DND-41 (cell line): ENCODE results near the gene MRM3.

Experiments used
- ATAC-seq: fragments of 200-7000 bp; cut with Tn5 transposase; 3 replicates; pipeline ENCODE4 v1.9.1; 2021; ENCODE audit warnings: low read depth; ENCODE audit not compliant: insufficient read depth
- DNase-seq: peaks from one replicate; pipeline ENCODE4 v3.0.0-alpha.2; 2020
- H2AFZ ChIP-seq: 2 replicates; pipeline ENCODE4 v1.6.0; 2012; ENCODE audit warnings: low read depth, low read length
- H3K27ac ChIP-seq: 2 replicates; pipeline ENCODE4 v1.5.1; 2012; ENCODE audit warnings: low read length, inconsistent platforms
- H3K27me3 ChIP-seq: fragments of 200-600 bp; sonication (generic); 2 replicates; pipeline ENCODE4 v1.6.0; 2012; ENCODE audit warnings: low read length, mild to moderate bottlenecking, inconsistent platforms; ENCODE audit not compliant: insufficient read depth, poor library complexity
- H3K36me3 ChIP-seq: 2 replicates; pipeline ENCODE4 v1.5.1; 2012; ENCODE audit warnings: low read length, inconsistent platforms; ENCODE audit not compliant: insufficient read depth
- H3K4me1 ChIP-seq: 2 replicates; pipeline ENCODE4 v1.5.1; 2012; ENCODE audit warnings: mild to moderate bottlenecking, low read length; ENCODE audit not compliant: insufficient read depth
- H3K4me2 ChIP-seq: 2 replicates; pipeline ENCODE4 v1.6.0; 2012; ENCODE audit warnings: mild to moderate bottlenecking, moderate library complexity, low read length, inconsistent platforms; ENCODE audit not compliant: insufficient read depth
- H3K4me3 ChIP-seq, 2 experiments: fragments of 200-600 bp in 1 of 2; shearing (Covaris generic) in 1 of 2; 2 replicates each; pipeline ENCODE4 v1.5.1; 2012 to 2016; ENCODE audit warnings: inconsistent platforms in 2 of 2, low read length in 2 of 2, mild to moderate bottlenecking in 2 of 2, low read depth in 1 of 2, moderate library complexity in 1 of 2
- H3K79me2 ChIP-seq: 2 replicates; pipeline ENCODE4 v1.6.0; 2012; ENCODE audit warnings: low read length, inconsistent platforms; ENCODE audit not compliant: insufficient read depth
- H3K9ac ChIP-seq: 2 replicates; pipeline ENCODE4 v1.6.0; 2012; ENCODE audit warnings: low read depth, mild to moderate bottlenecking, inconsistent platforms, low read length, moderate library complexity
- H3K9me3 ChIP-seq: 2 replicates; pipeline ENCODE4 v1.5.1; 2012; ENCODE audit warnings: low read length, moderate library complexity, mild to moderate bottlenecking, inconsistent platforms; ENCODE audit not compliant: insufficient read depth, severe bottlenecking
- H4K20me1 ChIP-seq: 2 replicates; pipeline ENCODE4 v1.6.0; 2012; ENCODE audit warnings: low read length; ENCODE audit not compliant: insufficient read depth
- CTCF ChIP-seq: IDR thresholded peaks from 2 replicates; pipeline ENCODE4 v1.5.1; 2012; ENCODE audit warnings: borderline replicate concordance, low read length, moderate library complexity, mild to moderate bottlenecking; ENCODE audit not compliant: poor library complexity, severe bottlenecking; ENCODE audit errors: extremely low read depth
- EZH2 ChIP-seq: IDR thresholded peaks from 3 replicates; pipeline ENCODE4 v1.6.1; 2012; ENCODE audit warnings: borderline replicate concordance, low read depth, mild to moderate bottlenecking, moderate library complexity, low read length, inconsistent platforms; ENCODE audit not compliant: severe bottlenecking

MRM3 gene

GRCh38 chr17:800446-801242, 18.5 kb downstream of the MRM3 start:
- no peaks in the 10 kb centered on the region for H3K27me3 ChIP-seq
- H3K27ac ChIP-seq = no peak overlapping the region

GRCh38 chr17:801660-802059, 19.5 kb downstream of the MRM3 start:
- TF ChIP-seq EZH2 (no peak), CTCF (no peak)
- H3K27me3 ChIP-seq = no peaks in the 10 kb centered on the region
- H2AFZ ChIP-seq = no peak overlapping the region
- ATAC-seq = no peak
- 0 out of 2 replicates have a peak, but pooled peaks cover 3% of the 10 kb centered on the region for H4K20me1 ChIP-seq
- H3K4me3 ChIP-seq = no peak overlapping the region
- DNase-seq = no peak
- H3K9me3 ChIP-seq = no peaks in the 10 kb centered on the region
- no peaks in the 10 kb centered on the region for H3K36me3 ChIP-seq
- no peaks in the 10 kb centered on the region for H3K79me2 ChIP-seq
- H3K27ac ChIP-seq = no peak overlapping the region
- no peak overlapping the region for H3K9ac ChIP-seq
- no peak overlapping the region for H3K4me2 ChIP-seq
- no peaks in the 10 kb centered on the region for H3K4me1 ChIP-seq

More at GRCh38 chr17:800446-801242, 18.5 kb downstream of the MRM3 start:
- no peak for TF ChIP-seq CTCF
- TF ChIP-seq EZH2 = no peak
- ATAC-seq (no peak), DNase-seq (no peak)
- Histone ChIP-seq H2AFZ (no peak overlapping the region), H3K9me3 (no peaks in the 10 kb centered on the region), H4K20me1 (0 out of 2 replicates have a peak, but pooled peaks cover 3% of the 10 kb centered on the region), H3K9ac (no peak overlapping the region), H3K4me2 (no peak overlapping the region), H3K36me3 (peaks cover 4% of the 10 kb centered on the region; the same call in 1 of the 2 replicates), H3K4me3 (no peak overlapping the region), H3K79me2 (no peaks in the 10 kb centered on the region), H3K4me1 (no peaks in the 10 kb centered on the region)

- Histone ChIP-seq H3K36me3 (no peaks in the 10 kb centered on the region), H3K4me2 (no peak overlapping the region), H3K27me3 (no peaks in the 10 kb centered on the region), H3K4me3 (no peak overlapping the region), H3K9ac (no peak overlapping the region), H3K27ac (no peak overlapping the region), H2AFZ (no peak overlapping the region), H3K4me1 (no peaks in the 10 kb centered on the region), H4K20me1 (0 out of 2 replicates have a peak, but pooled peaks cover 3% of the 10 kb centered on the region), H3K79me2 (no peaks in the 10 kb centered on the region), H3K9me3 (no peaks in the 10 kb centered on the region)
- TF ChIP-seq EZH2 (no peak), CTCF (no peak)
- DNase-seq (no peak), ATAC-seq (no peak)
These were observed 20.3 kb downstream of the MRM3 start for GRCh38 chr17:802481-802880.
